CD4-positive, alpha-beta T cell treated with Interleukin-2 at 100 ng/mL for 4 hours (primary cell): ENCODE measurements around the gene ARL16.

ENCODE experiments used
- DNase-seq: peaks from one replicate; pipeline ENCODE4 v3.0.0-alpha.2; 2020; ENCODE audit warnings: low spot score

The ARL16 gene, protein sequence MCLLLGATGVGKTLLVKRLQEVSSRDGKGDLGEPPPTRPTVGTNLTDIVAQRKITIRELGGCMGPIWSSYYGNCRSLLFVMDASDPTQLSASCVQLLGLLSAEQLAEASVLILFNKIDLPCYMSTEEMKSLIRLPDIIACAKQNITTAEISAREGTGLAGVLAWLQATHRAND

GRCh38 chr17:81683584-81684441 lies at the start of gene ARL16, which contains the start of gene HGS:
Gene ARL16, minus strand, starts transcription at chr17:81683797. Its CDS starts 44 bp downstream, at chr17:81683753.
Gene HGS, plus strand, starts transcription at chr17:81684011. Its CDS starts 56 bp downstream, at chr17:81684067.
- DNase-seq = peak; percentile 98

GRCh38 chr17:81727324-81728031 lies 43.9 kb upstream of the ARL16 start:
- DNase-seq = no peak

DNA sequence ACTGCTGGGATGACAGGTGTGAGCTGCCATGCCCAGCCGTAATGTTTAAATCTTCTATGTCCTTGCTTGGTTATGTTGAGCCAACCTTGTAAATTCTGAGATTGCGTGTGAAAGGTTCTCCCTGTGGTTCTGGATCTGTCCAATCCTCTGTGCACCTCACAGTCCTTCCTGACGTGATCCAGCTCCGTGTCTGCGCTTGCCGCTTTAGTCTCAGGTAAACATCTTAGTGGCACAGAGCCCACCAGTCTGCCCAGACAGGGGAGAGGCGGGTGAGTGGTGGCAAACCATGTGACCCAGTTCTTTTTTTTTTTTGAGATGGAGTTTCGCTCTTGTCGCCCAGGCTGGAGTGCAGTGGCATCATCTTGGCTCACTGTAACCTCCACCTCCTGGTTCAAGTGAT lies 42.4 kb upstream of the ARL16 start:
- no peak for DNase-seq

DNA sequence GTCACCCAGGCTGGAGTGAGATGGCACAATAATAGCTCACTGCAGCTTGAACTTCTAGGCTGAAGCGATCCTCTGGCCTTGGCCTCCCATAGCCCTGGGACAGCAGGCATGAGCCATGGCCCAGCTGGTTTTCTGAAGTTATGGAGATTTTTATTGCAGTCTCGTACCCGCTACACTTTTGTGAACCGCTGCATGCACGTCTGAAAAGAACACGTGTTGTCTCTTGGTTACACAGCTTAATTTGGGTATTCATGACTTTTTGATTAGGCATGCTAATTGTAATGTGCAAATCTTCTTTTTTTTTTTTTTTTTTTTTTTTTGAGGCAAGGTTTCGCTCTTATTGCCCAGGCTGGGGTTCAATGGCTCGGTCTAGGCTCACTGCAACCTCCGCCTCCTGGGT lies 41.8 kb upstream of the ARL16 start:
- DNase-seq = no peak

DNA sequence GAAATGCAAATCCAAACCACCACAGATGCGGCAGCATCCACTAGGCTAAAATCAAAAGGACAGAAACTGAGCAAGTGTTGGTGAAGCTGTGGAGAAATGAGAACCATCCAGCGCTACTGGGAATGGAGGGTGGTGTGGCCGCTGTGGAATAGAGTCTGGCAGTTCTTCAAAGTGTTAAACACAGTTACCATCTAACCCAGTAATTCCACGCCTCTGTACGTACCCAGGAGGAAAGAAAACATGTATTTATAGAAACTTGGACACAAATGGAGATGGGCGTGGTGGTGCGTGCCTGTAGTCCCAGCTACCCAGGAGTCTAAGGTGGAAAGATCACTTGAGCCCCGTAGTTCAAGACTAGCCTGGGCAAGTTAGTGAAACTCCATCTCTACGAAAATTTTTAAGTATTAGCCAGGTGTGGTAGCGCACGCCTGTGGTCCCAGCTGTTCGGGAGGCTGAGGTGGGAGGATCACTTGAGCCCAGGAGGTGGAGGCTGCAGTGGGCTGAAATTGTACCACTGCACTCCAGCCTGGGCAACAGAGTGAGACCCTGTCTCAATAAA lies 40.1 kb upstream of the ARL16 start:
- DNase-seq = no peak

- DNase-seq = no peak
Observed at GRCh38 chr17:81722184-81723120, 38.9 kb upstream of the ARL16 start.

GRCh38 chr17:81720267-81721071 lies 36.9 kb upstream of the ARL16 start:
- no peak for DNase-seq

DNA sequence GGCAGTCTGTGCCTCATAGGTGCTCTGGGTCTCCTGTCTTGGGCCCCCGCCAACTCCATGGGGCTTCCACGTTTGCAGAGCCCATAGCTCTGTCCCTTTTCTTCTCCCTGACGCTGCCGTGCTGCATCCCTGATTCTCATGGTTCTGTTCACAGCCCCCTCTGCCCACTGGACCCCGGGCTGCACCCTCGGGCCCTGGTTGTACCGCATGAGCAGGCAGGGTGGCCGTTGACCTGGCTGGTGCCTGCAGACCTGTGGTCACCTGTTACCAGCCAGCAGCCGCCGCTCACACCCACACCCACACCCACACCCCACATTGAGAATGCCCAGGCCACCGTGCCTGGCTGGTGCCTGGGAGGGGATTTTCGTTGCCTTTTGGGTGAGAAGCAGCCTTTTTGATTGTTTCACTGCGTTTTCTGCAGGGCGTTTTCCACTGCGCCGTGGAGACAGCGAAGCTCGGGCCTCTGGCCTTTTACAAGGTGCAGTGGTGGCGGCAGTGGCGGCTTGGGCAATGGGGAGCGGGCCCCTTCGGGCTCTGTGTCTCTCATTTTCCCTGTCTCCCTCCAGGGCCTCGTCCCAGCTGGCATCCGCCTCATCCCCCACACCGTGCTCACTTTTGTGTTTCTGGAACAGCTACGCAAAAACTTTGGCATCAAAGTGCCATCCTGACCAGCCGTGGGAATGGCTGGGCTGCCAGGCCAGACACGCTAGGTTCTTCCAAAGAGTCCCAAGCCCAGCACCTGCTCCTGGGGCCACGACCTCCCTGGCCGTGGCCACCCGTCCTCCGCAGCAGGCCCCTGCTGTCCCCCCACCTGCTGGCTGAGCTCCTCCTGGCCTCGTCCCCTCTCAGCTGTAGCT lies 36.0 kb upstream of the ARL16 start:
- no peak for DNase-seq

DNA sequence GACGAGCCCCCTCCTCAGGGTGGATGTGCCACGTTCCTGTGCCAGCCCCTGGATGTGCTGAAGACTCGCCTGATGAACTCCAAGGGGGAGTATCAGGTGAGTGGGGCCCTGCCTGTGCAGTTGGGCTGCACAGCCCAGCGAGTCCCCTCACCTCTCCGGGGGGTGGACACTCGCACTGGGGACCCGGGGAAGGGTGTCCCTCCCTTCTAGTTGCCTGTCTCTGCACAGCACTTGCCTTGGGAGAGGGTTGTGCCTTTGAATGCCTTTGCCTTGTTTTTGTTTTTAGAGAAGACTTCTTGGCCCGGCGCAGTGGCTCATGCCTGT lies 34.1 kb upstream of the ARL16 start:
- DNase-seq = no peak

- DNase-seq = no peak
Observed at GRCh38 chr17:81717049-81717765, 33.6 kb upstream of the ARL16 start.

DNA sequence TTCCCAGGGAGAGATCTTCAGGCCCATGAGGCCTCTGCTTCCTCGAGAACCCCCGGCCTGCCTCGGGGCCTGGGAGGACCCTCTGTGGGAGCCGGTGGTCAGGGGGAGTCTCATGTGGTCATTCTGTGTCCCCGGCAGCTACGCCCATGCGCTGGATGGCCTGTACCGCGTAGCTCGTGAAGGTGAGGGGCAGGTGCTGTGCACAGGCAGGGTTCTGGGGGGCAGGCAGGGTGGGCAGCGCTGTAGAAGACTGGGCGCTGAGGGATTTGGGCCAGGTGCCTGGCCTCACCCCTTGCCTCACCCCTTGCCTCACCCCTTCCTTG lies 33.0 kb upstream of the ARL16 start:
- DNase-seq = no peak

- DNase-seq = no peak
Observed at GRCh38 chr17:81715872-81716673, 32.5 kb upstream of the ARL16 start.

DNA sequence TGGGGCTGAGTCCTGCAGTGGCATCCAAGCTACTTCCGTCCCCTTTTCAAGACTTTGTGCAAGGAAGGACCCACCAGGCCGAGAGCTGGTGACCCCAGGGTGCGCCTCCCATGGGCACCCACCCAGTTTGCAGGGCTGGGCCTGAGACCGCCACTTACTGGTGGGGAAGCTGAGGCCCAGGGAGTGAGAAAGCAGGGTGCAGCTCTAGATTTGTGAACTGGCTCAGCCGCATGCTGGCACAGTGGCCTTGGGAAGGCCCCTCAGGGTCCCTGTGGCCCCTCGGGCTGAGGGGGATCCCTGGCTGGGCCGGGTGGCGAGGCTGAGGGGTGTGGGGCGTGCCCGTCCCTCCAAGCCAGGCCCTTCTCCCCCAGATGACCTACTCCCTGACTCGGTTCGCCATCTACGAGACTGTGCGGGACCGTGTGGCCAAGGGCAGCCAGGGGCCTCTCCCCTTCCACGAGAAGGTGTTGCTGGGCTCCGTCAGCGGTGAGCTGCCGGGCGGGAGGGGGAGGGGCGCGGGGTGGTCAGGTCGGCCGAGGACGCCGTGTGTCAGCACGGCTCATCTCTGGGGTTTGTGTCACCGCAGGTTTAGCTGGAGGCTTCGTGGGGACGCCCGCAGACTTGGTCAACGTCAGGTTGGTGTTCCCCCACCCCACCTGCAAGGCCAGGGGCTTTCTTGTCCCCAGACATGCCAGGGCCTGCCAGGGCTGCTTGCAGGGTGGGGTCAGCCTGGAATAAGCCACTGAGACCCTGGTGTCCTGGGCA lies 31.7 kb upstream of the ARL16 start:
- DNase-seq = no peak

DNA sequence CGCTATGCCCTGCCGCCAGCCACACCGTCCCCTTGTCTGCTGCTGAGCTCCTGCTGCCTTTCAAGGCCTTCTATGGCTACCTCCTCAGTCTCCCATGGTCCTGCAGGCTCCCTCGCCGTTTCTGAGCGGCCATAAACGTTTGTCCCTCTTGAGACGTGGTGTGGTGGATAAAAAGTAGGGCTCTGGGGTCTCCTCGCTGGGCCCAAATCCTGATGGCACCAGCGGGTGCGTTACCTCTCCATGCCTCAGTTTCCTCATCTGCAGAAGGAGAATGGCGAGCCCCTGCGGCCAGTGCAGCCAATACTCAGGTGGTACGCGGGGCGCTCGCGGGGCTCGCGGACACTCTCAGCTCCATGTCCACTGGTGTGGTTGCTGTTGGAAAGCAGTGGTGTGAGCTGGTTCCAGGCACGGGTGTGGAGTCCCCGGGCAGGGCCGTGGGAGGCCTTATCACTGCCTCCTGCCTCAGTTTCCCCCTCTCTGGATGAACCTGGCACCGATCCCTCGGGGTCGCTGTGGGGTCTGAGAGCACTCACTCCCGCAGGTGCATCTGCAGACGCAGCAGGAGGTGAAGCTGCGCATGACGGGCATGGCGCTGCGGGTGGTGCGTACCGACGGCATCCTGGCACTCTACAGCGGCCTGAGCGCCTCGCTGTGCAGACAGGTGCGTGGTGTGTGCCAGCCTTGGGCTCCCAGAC lies 31.0 kb upstream of the ARL16 start:
- DNase-seq = no peak

- no peak for DNase-seq
Observed at GRCh38 chr17:81713556-81714411, 30.2 kb upstream of the ARL16 start.

DNA sequence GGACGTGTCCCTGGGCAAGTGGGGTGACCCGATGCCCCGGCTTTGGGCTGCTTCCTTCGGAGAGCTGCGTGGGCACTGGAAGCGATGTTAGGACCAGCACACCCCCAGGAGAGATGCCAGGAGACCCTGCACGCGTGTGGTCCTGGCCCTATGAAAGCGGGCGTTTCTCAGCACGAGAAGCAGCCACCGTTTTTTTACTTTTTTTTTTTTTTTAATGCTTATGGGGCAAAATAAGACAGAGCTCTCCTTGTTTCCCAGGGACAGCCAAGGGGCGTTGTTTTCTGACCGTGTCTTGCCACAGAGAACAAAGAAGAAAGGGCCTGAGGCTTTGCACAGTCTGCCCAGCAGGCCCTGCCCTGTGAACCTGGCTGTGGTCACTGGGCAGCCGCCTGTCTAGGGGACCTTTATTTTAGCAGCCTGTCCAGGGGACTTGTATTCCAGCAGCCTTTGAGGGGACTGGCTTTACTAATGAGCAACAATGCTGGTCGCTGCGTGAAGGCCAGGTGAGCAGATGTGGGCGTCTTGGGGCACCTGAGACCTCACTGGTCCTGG lies 29.5 kb upstream of the ARL16 start:
- no peak for DNase-seq
